Measurements from ENCODE around the gene CALN1.

GRCh38 chr7:72030994-72031667 is 381.0 kb downstream of the CALN1 start:
- TF ChIP-seq HLTF (IDR thresholded peaks at IDR 0.05) (no peak), NR1H2 (CRISPR knock-in tag; IDR thresholded peaks at IDR 0.05) (no peak), KDM1A (IDR thresholded peaks at IDR 0.05) (no peak)
